MCF 10A (cell line): ENCODE measurements around the gene EMC7. TPM values are rescaled to one million over a fixed set of nuclear protein-coding genes. Genes with fewer than 3 reads are reported as not detected.

ENCODE experiments used
- BruUV-seq: library from RNA; stranded (reverse); fragments of 400-500 nt; replicated peaks from 2 replicates; lab custom pipeline; 2021; lab: Mats Ljungman, UMichigan
- CTCF ChIA-PET: fragments of 300-600 bp; sonication (Branson Sonifier 250); formaldehyde crosslinking; extraction: SDS; loops from one replicate; lab custom pipeline; 2021; ENCODE audit warnings: antibody characterized with exemption, inconsistent platforms; lab: Yijun Ruan, JAX
- POLR2A ChIA-PET: fragments of 300-600, 350-650 bp; sonication (Branson Sonifier 250); formaldehyde crosslinking; extraction: SDS; loops from one replicate; lab custom pipeline; 2020; ENCODE audit warnings: antibody characterized with exemption, inconsistent platforms; lab: Yijun Ruan, JAX
- DNase-seq: peaks from one replicate; pipeline ENCODE4 v3.0.0-alpha.2; 2018; ENCODE audit not compliant: unreplicated experiment
- H3K27ac Mint-ChIP-seq: one replicate; pipeline ENCODE4 v1.8.0; 2022; ENCODE audit warnings: mild to moderate bottlenecking, low read depth, mixed read lengths; ENCODE audit not compliant: unreplicated experiment
- H3K27me3 Mint-ChIP-seq: one replicate; pipeline ENCODE4 v1.8.0; 2022; ENCODE audit warnings: mixed read lengths; ENCODE audit not compliant: insufficient read depth, unreplicated experiment
- H3K36me3 Mint-ChIP-seq: one replicate; pipeline ENCODE4 v1.8.0; 2022; ENCODE audit warnings: mild to moderate bottlenecking, moderate library complexity, mixed read lengths; ENCODE audit not compliant: insufficient read depth, unreplicated experiment
- H3K4me1 Mint-ChIP-seq: one replicate; pipeline ENCODE4 v1.8.0; 2022; ENCODE audit warnings: mixed read lengths; ENCODE audit not compliant: insufficient read depth, unreplicated experiment
- H3K4me3 Mint-ChIP-seq: one replicate; pipeline ENCODE4 v1.8.0; 2022; ENCODE audit warnings: mild to moderate bottlenecking, moderate library complexity, mixed read lengths; ENCODE audit not compliant: unreplicated experiment
- H3K9me3 Mint-ChIP-seq: one replicate; pipeline ENCODE4 v1.8.0; 2022; ENCODE audit warnings: mixed read lengths; ENCODE audit not compliant: unreplicated experiment
- intact Hi-C: fragments of 100-400 bp; cut with micrococcal nuclease; formaldehyde crosslinking; loops from 2 replicates; pipeline ENCODE4 v1.14.1; 2022
- total RNA-seq: library from RNA; stranded (reverse); gene quantifications from 2 replicates; pipeline ENCODE4 v1.2.3, GENCODE V29; 2022
- TF ChIP-seq, protein P1 (sequence below): fragments of 200-600 bp; IDR thresholded peaks from one replicate; pipeline ENCODE4 v1.8.0; 2022; ENCODE audit warnings: antibody characterized with exemption, mild to moderate bottlenecking; ENCODE audit not compliant: unreplicated experiment

EMC7 gene
- total RNA-seq, 1 experiment from 2014 or later: 98.2 TPM

DNA sequence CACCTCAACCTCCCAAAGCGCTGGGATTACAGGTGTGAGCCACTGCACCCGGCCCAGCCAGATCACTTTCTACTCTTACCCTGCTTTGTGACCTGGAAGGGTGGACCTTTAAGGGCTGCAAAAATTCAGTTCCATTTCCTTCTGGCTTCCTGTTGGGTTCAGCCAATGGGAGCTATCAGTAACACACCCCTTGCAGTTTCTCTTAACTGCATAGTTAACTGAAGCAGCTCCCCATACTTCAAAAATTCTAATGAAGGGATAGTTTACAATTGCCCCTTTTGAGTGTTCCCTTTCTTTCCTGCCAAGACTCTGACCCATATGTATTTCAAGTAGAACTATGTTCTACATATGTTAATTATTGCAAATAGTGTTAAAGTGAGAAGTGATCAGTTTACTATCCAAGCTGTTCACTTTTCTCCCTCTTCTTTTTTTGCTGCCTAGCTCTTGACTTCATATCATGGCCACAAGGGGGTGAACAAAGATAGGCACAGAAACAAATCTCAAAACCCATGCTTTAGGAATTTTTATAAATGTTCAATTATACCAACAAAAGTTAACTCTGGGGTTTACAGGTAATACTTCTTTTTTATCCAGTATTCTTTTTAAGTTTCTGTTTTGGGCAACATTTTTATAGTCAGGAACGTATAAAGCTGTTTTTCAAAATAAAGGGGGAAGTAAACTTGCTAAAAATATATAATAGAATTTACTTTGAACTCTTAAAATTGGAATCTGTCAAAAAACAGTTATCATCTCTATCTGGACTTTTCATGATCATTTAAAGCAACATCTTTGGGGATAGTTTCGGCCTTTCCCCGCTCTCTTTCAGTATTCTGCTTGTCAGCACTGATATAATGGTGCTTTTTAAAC, 8.4 kb upstream of the EMC7 start:
- intact Hi-C loops: loop anchor here (1.0 kb wide), 3 partner anchors 100 to 478 kb away; partner anchors contain the start of genes KATNBL1 and LPCAT4
- Mint-ChIP-seq H3K27ac (no peak overlapping the region), H3K9me3 (no peaks in the 10 kb centered on the region), H3K27me3 (no peaks in the 10 kb centered on the region), H3K4me1 (no peaks in the 10 kb centered on the region), H3K4me3 (no peak overlapping the region), H3K36me3 (peaks cover 6% of the 10 kb centered on the region)
- peak; percentile 59 for DNase-seq
- ChIA-PET POLR2A (interaction anchor here (0.7 to 2.2 kb wide), 6 partner anchors 8 to 477 kb away, joined by 3 to 11 read pairs (median 3); partner anchors contain the start of genes EMC7, KATNBL1 and PGBD4), CTCF (interaction anchor here (0.5 to 3.7 kb wide), 22 partner anchors 8 to 509 kb away, joined by 3 to 46 read pairs (median 4); partner anchors contain the start of genes EMC4, EMC7, KATNBL1 and LPCAT4)
- TF ChIP-seq, protein P1, sequence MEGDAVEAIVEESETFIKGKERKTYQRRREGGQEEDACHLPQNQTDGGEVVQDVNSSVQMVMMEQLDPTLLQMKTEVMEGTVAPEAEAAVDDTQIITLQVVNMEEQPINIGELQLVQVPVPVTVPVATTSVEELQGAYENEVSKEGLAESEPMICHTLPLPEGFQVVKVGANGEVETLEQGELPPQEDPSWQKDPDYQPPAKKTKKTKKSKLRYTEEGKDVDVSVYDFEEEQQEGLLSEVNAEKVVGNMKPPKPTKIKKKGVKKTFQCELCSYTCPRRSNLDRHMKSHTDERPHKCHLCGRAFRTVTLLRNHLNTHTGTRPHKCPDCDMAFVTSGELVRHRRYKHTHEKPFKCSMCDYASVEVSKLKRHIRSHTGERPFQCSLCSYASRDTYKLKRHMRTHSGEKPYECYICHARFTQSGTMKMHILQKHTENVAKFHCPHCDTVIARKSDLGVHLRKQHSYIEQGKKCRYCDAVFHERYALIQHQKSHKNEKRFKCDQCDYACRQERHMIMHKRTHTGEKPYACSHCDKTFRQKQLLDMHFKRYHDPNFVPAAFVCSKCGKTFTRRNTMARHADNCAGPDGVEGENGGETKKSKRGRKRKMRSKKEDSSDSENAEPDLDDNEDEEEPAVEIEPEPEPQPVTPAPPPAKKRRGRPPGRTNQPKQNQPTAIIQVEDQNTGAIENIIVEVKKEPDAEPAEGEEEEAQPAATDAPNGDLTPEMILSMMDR: peak; percentile 64
- BruUV-seq: no TSS peak

- Mint-ChIP-seq H3K27me3 (no peaks in the 10 kb centered on the region), H3K36me3 (no peaks in the 10 kb centered on the region), H3K4me3 (no peak overlapping the region), H3K9me3 (no peaks in the 10 kb centered on the region), H3K4me1 (no peaks in the 10 kb centered on the region), H3K27ac (no peak overlapping the region)
- no peak for DNase-seq
- CTCF ChIA-PET: interaction anchor here (1.3 to 1.6 kb wide), 4 partner anchors 22 to 103 kb away, joined by 4 to 5 read pairs (median 4); partner anchors contain the start of gene KATNBL1
- BruUV-seq: no TSS peak
- POLR2A ChIA-PET: interaction anchor here (0.6 to 2.1 kb wide), 2 partner anchors 16 to 102 kb away, joined by 3 to 9 read pairs; partner anchors contain the start of gene KATNBL1
- TF ChIP-seq, protein P1: no peak
- intact Hi-C loops: no loop called here
Measured at GRCh38 chr15:34107315-34107714, 5.7 kb upstream of the EMC7 start.

- intact Hi-C loops: no loop called here
- H3K4me1 Mint-ChIP-seq: no peaks in the 10 kb centered on the region
- no peaks in the 10 kb centered on the region for H3K27me3 Mint-ChIP-seq
- DNase-seq: no peak
- CTCF ChIA-PET: interaction anchor here (0.6 to 1.6 kb wide), 3 partner anchors 21 to 102 kb away, joined by 3 to 4 read pairs (median 4); no protein-coding TSS in a partner anchor
- no peaks in the 10 kb centered on the region for H3K9me3 Mint-ChIP-seq
- H3K36me3 Mint-ChIP-seq: peaks cover 4% of the 10 kb centered on the region
- TF ChIP-seq, protein P1: no peak
- no TSS peak for BruUV-seq
- POLR2A ChIA-PET: interaction anchor here (0.6 kb wide), 1 partner anchor 1307 kb away, joined by 5 read pairs; no protein-coding TSS in a partner anchor
- no peak overlapping the region for H3K27ac Mint-ChIP-seq
- no peak overlapping the region for H3K4me3 Mint-ChIP-seq
Measured at GRCh38 chr15:34106423-34106822, 4.8 kb upstream of the EMC7 start.
